Suprapubic skin (tissue), 3 donors: ENCODE data around the gene CPNE5.

Experiments used
- EP300 ChIP-seq: sonication (generic); formaldehyde crosslinking; IDR thresholded peaks from one replicate; pipeline ENCODE4 v1.6.1; 2017; ENCODE audit warnings: antibody characterized with exemption
- POLR2A ChIP-seq, 2 donors: fragments of 450-650 bp; IDR thresholded peaks; one replicate each; pipeline ENCODE4 v1.6.1; 2017; ENCODE audit warnings: antibody characterized with exemption in 2 of 2, mild to moderate bottlenecking in 2 of 2, moderate library complexity in 2 of 2
- TF ChIP-seq, protein P1 (sequence below), 2 donors: fragments of 200-600 bp in 1 of 2; fragments of 450-650 bp in 1 of 2; sonication (generic) in 1 of 2; IDR thresholded peaks; one replicate each; pipeline ENCODE4 v1.5.1; 2016 to 2019; ENCODE audit warnings: antibody characterized with exemption in 2 of 2, mild to moderate bottlenecking in 1 of 2, moderate library complexity in 1 of 2

DNA sequence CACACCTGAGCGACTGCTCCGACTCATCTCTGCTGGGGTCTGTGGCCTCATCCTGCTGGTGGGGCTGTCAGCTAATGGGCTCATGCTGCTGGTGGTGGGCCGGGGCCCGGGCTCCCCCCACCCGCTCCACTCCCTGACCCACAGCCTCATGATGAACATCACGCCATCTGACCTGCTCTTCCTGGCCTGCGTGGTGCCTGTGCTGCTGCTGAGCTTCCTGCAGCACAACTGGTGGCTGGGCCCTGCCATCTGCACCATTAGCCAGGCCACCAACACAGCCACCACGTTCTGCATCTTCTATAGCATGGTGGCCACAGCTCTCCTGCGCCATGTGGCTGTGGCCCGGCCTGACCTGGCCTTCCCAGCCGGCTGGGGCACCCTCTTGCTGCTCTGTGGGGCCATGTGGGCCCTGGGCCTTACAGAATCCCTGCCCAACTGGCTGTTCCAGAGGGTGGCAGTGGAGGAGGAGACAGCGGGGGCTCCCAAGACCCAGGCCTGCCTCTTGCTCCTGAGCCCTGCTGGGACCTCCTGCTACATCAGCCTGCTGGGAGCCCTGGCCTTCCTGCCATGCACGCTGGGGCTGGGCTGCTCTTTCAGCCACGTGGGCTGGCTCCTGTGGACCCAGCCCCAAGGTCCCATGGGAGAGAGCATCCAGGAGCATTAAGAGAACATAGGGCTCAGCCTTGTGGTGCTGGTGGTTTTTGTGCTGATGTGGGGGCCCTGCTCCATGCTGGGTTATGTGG is 102.0 kb downstream of the CPNE5 start:
- TF ChIP-seq, protein P1, sequence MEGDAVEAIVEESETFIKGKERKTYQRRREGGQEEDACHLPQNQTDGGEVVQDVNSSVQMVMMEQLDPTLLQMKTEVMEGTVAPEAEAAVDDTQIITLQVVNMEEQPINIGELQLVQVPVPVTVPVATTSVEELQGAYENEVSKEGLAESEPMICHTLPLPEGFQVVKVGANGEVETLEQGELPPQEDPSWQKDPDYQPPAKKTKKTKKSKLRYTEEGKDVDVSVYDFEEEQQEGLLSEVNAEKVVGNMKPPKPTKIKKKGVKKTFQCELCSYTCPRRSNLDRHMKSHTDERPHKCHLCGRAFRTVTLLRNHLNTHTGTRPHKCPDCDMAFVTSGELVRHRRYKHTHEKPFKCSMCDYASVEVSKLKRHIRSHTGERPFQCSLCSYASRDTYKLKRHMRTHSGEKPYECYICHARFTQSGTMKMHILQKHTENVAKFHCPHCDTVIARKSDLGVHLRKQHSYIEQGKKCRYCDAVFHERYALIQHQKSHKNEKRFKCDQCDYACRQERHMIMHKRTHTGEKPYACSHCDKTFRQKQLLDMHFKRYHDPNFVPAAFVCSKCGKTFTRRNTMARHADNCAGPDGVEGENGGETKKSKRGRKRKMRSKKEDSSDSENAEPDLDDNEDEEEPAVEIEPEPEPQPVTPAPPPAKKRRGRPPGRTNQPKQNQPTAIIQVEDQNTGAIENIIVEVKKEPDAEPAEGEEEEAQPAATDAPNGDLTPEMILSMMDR (IDR thresholded peaks at IDR 0.05): no peak
- no peak for TF ChIP-seq POLR2A (IDR thresholded peaks at IDR 0.05)
- TF ChIP-seq EP300: no peak
